Activated B cell treated with CpG ODN at 0.5 μM for 24 hours (primary cell): ENCODE data around the gene TRMT2A. TPM values are rescaled to one million over a fixed set of nuclear protein-coding genes. Genes with fewer than 3 reads are reported as not detected.

ENCODE experiments used
- ATAC-seq: fragments of 200-7000 bp; cut with Tn5 transposase; one replicate; pipeline ENCODE4 v1.10.0; 2021; ENCODE audit warnings: low read depth, mild to moderate bottlenecking, moderate library complexity
- CTCF ChIA-PET: fragments of 350-600 bp; sonication (Branson Sonifier 250); formaldehyde crosslinking; loops from one replicate; lab custom pipeline; 2021; ENCODE audit warnings: antibody characterized with exemption; lab: Charles Lee
- POLR2A ChIA-PET: fragments of 350-600 bp; sonication (Branson Sonifier 250); formaldehyde crosslinking; loops from one replicate; lab custom pipeline; 2021; ENCODE audit warnings: antibody characterized with exemption; lab: Charles Lee
- DNase-seq: peaks from one replicate; pipeline ENCODE4 v3.0.0; 2022
- H3K27ac Mint-ChIP-seq: one replicate; pipeline ENCODE4 v1.8.0; 2020; ENCODE audit warnings: mixed read lengths
- H3K27me3 Mint-ChIP-seq: one replicate; pipeline ENCODE4 v1.8.0; 2021; ENCODE audit warnings: mixed read lengths
- H3K36me3 Mint-ChIP-seq: one replicate; pipeline ENCODE4 v1.8.0; 2021; ENCODE audit warnings: low read depth, mixed read lengths
- H3K4me1 Mint-ChIP-seq: one replicate; pipeline ENCODE4 v1.8.0; 2021; ENCODE audit warnings: mixed read lengths
- H3K4me3 Mint-ChIP-seq: one replicate; pipeline ENCODE4 v1.8.0; 2020; ENCODE audit warnings: mild to moderate bottlenecking, mixed read lengths
- H3K9me3 Mint-ChIP-seq: one replicate; pipeline ENCODE4 v1.8.0; 2020; ENCODE audit warnings: mixed read lengths
- CTCF ChIP-seq: fragments of 200-600 bp; IDR thresholded peaks from one replicate; pipeline ENCODE4 v1.8.0; 2022; ENCODE audit warnings: antibody characterized with exemption, mild to moderate bottlenecking
- intact Hi-C: fragments of 100-400 bp; cut with micrococcal nuclease; formaldehyde crosslinking; loops from one replicate; pipeline ENCODE4 v1.15.1; 2024
- total RNA-seq: library from RNA; stranded (reverse); gene quantifications from 2 replicates; pipeline ENCODE4 v1.2.3, GENCODE V29; 2022

Gene TRMT2A
- total RNA-seq, 1 donor from 2014 or later: 91.7 TPM

GRCh38 chr22:20092477-20092854 is 24.6 kb downstream of the TRMT2A start:
- Mint-ChIP-seq H3K4me3 (no peak overlapping the region), H3K4me1 (no peaks in the 10 kb centered on the region), H3K27ac (no peak overlapping the region), H3K36me3 (peaks cover 94% of the 10 kb centered on the region), H3K9me3 (peaks cover 2% of the 10 kb centered on the region), H3K27me3 (no peaks in the 10 kb centered on the region)
- intact Hi-C loops: no loop called here
- ATAC-seq (no peak), DNase-seq (no peak)
- no peak for TF ChIP-seq CTCF
- POLR2A ChIA-PET: no interaction called here
- CTCF ChIA-PET: no interaction called here

- intact Hi-C loops: no loop called here
- H3K4me3 Mint-ChIP-seq: no peak overlapping the region
Observed at GRCh38 chr22:20091690-20092476, 25.1 kb downstream of the TRMT2A start.

GRCh38 chr22:20090730-20091240 is 26.2 kb downstream of the TRMT2A start:
- Mint-ChIP-seq H3K36me3 (peaks cover 95% of the 10 kb centered on the region), H3K4me3 (no peak overlapping the region), H3K27me3 (no peaks in the 10 kb centered on the region), H3K9me3 (no peaks in the 10 kb centered on the region), H3K4me1 (no peaks in the 10 kb centered on the region), H3K27ac (no peak overlapping the region)
- no peak for TF ChIP-seq CTCF
- POLR2A ChIA-PET: no interaction called here
- ATAC-seq (no peak), DNase-seq (no peak)
- intact Hi-C loops: no loop called here
- CTCF ChIA-PET: no interaction called here

More at GRCh38 chr22:20091690-20092476, 25.1 kb downstream of the TRMT2A start:
- ATAC-seq (no peak), DNase-seq (no peak)
- CTCF ChIA-PET: no interaction called here
- Mint-ChIP-seq H3K36me3 (peaks cover 94% of the 10 kb centered on the region), H3K9me3 (peaks cover 2% of the 10 kb centered on the region), H3K4me1 (no peaks in the 10 kb centered on the region), H3K27ac (no peak overlapping the region), H3K27me3 (no peaks in the 10 kb centered on the region)
- POLR2A ChIA-PET: no interaction called here
- TF ChIP-seq CTCF: no peak

GRCh38 chr22:20089977-20090729 is 26.9 kb downstream of the TRMT2A start:
- Mint-ChIP-seq H3K9me3 (no peaks in the 10 kb centered on the region), H3K27me3 (no peaks in the 10 kb centered on the region), H3K4me3 (no peak overlapping the region), H3K4me1 (no peaks in the 10 kb centered on the region), H3K36me3 (peaks cover 93% of the 10 kb centered on the region), H3K27ac (no peak overlapping the region)
- ATAC-seq (no peak), DNase-seq (no peak)
- POLR2A ChIA-PET: no interaction called here
- intact Hi-C loops: no loop called here
- TF ChIP-seq CTCF: no peak
- CTCF ChIA-PET: no interaction called here
